Thoracic aorta (tissue), 2 donors: ENCODE results near the gene DTYMK. TPM values are rescaled to one million over a fixed set of nuclear protein-coding genes. Genes with fewer than 3 reads are reported as not detected.

Source experiments
- ATAC-seq: fragments of 150-250 bp; one replicate; pipeline ENCODE4 v1.8.0; 2017; ENCODE audit warnings: low read depth; ENCODE audit not compliant: insufficient number of reproducible peaks, low FRiP score
- DNase-seq: peaks from one replicate; pipeline ENCODE4 v3.0.0-alpha.2; 2020; ENCODE audit warnings: low spot score
- H3K27ac ChIP-seq, 2 donors: fragments of 200-600 bp; sonication (generic); 1 replicate in 1 of 2; 2 replicates in 1 of 2; pipeline ENCODE4 v1.5.1; 2016; ENCODE audit warnings: mild to moderate bottlenecking in 2 of 2, moderate library complexity in 2 of 2
- H3K27me3 ChIP-seq: fragments of 200-600 bp; sonication (generic); replicated peaks from 2 replicates; pipeline ENCODE4 v1.6.0; 2016; ENCODE audit warnings: mild to moderate bottlenecking; ENCODE audit not compliant: insufficient read depth
- H3K36me3 ChIP-seq: fragments of 200-600 bp; sonication (generic); one replicate; pipeline ENCODE4 v1.5.1; 2016
- H3K4me1 ChIP-seq, 2 donors: fragments of 200-600 bp; sonication (generic); 1 replicate in 1 of 2; 2 replicates in 1 of 2; pipeline versions ENCODE4 v1.5.1 to v1.6.0; 2016; ENCODE audit warnings: low read depth in 2 of 2, mild to moderate bottlenecking in 1 of 2; ENCODE audit not compliant: control insufficient read depth in 1 of 2
- H3K4me3 ChIP-seq: fragments of 200-600 bp; sonication (generic); 2 replicates; pipeline ENCODE4 v1.5.1; 2016; ENCODE audit warnings: mild to moderate bottlenecking
- H3K9me3 ChIP-seq: fragments of 200-600 bp; sonication (generic); 2 replicates; pipeline ENCODE4 v1.5.1; 2016
- CTCF ChIP-seq: fragments of 200-600 bp; sonication (generic); IDR thresholded peaks from one replicate; pipeline ENCODE4 v1.5.1; 2019; ENCODE audit warnings: antibody characterized with exemption
- total RNA-seq, 2 donors: library from RNA; depleted of rRNA; stranded (reverse); fragments of >200 nt; gene quantifications; one replicate each; pipeline versions ENCODE4 v1.1.0 to v1.2.3, GENCODE V29; 2016

DTYMK gene
- total RNA-seq, 2 donors from 2014 or later, result 6.2 to 6.4 TPM

- no peak for TF ChIP-seq CTCF
- ATAC-seq, result no peak
These were observed 28.8 kb downstream of the DTYMK start for GRCh38 chr2:241657786-241658254.

GRCh38 chr2:241656190-241656741, 30.3 kb downstream of the DTYMK start:
- Histone ChIP-seq H3K4me3 (no peak overlapping the region), H3K9me3 (no peaks in the 10 kb centered on the region), H3K27me3 (no peaks in the 10 kb centered on the region), H3K36me3 (peaks cover 61% of the 10 kb centered on the region), H3K27ac (no peak overlapping the region), H3K4me1 (no peaks in the 10 kb centered on the region)
- no peak for ATAC-seq
- TF ChIP-seq CTCF, result no peak
- DNase-seq, result no peak

More at GRCh38 chr2:241657786-241658254, 28.8 kb downstream of the DTYMK start:
- Histone ChIP-seq H3K27me3 (no peaks in the 10 kb centered on the region), H3K4me3 (no peak overlapping the region), H3K36me3 (peaks cover 60% of the 10 kb centered on the region), H3K4me1 (no peaks in the 10 kb centered on the region), H3K9me3 (no peaks in the 10 kb centered on the region), H3K27ac (no peak overlapping the region)
- DNase-seq, result no peak

GRCh38 chr2:241655516-241656189, 31.0 kb downstream of the DTYMK start:
- no peaks in the 10 kb centered on the region for H3K27me3 ChIP-seq
- DNase-seq, result no peak
- ATAC-seq, result no peak
- H3K4me3 ChIP-seq, result no peak overlapping the region
- no peak overlapping the region for H3K27ac ChIP-seq
- H3K9me3 ChIP-seq, result no peaks in the 10 kb centered on the region
- no peak for TF ChIP-seq CTCF
- H3K36me3 ChIP-seq, result peaks cover 57% of the 10 kb centered on the region
- no peaks in the 10 kb centered on the region for H3K4me1 ChIP-seq

- no peak overlapping the region for H3K4me3 ChIP-seq
- no peaks in the 10 kb centered on the region for H3K27me3 ChIP-seq
- H3K36me3 ChIP-seq, result peaks cover 47% of the 10 kb centered on the region
- no peak for TF ChIP-seq CTCF
- H3K9me3 ChIP-seq, result no peaks in the 10 kb centered on the region
- no peak overlapping the region for H3K27ac ChIP-seq
- DNase-seq (no peak), ATAC-seq (no peak)
- H3K4me1 ChIP-seq, result no peaks in the 10 kb centered on the region
These were observed 32.1 kb downstream of the DTYMK start for GRCh38 chr2:241654551-241654950.

GRCh38 chr2:241653210-241653750, 33.3 kb downstream of the DTYMK start:
- DNase-seq (no peak), ATAC-seq (no peak)
- Histone ChIP-seq H3K4me1 (no peaks in the 10 kb centered on the region), H3K36me3 (peaks cover 42% of the 10 kb centered on the region), H3K4me3 (no peak overlapping the region), H3K9me3 (no peaks in the 10 kb centered on the region), H3K27ac (no peak overlapping the region), H3K27me3 (no peaks in the 10 kb centered on the region)
- no peak for TF ChIP-seq CTCF
